ENCODE measurements around the gene IFI27. TPM values are rescaled to one million over a fixed set of nuclear protein-coding genes. Genes with fewer than 3 reads are reported as not detected.

Gene IFI27
- polyA plus RNA-seq, 4 donors: 4.9 to 26.7 (median 8.2) TPM

- no peak for DNase-seq (ENCODE audit: low read depth in 4 of 4, low spot score in 3 of 4)
Observed at GRCh38 chr14:94101748-94102147, 8.8 kb upstream of the IFI27 start.

DNA sequence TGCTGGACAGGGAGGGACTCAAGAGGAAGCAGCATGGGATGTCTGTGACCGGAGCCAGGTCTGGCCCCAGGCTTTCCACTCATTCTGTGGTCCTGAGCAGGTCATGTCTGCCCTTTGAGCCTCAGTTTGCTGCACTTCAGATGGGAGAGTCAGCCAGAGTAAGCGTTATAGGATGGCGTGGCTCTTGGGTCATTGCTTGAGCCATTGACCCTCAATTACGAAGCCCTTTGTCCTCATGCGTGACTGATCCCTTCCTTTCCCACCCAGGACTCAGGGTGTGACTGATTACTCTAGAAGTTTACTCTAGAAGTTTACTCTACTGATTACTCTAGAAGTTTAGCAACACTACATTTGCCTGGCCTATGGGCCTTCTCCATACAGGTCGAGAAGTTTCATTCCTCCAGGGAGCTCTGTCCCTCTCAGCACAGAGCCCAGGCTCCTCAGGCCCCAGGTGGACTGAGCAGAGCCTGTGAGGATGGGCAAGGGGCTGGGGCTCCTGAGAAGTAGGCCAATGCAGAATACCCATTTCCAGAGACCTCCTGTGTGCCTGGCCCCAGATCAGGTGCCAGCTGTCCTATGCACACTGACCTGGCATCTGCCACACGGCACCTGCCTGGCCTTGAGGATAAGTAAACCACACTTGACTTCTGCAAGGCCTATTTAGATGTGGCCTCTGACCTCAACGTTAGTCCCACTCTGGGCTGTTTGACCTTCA, 7.6 kb upstream of the IFI27 start:
- no peak for DNase-seq (ENCODE audit: low read depth in 4 of 4, low spot score in 3 of 4)

GRCh38 chr14:94103554-94104150, 6.9 kb upstream of the IFI27 start:
- no peak for DNase-seq (ENCODE audit: low read depth in 4 of 4, low spot score in 3 of 4)

- DNase-seq (ENCODE audit: low read depth in 4 of 4, low spot score in 3 of 4): no peak
Observed at GRCh38 chr14:94104731-94105130, 5.8 kb upstream of the IFI27 start.

- DNase-seq (ENCODE audit: low read depth in 4 of 4, low spot score in 3 of 4): no peak
Observed at GRCh38 chr14:94109915-94110250, 653 bp upstream of the IFI27 start.

DNA sequence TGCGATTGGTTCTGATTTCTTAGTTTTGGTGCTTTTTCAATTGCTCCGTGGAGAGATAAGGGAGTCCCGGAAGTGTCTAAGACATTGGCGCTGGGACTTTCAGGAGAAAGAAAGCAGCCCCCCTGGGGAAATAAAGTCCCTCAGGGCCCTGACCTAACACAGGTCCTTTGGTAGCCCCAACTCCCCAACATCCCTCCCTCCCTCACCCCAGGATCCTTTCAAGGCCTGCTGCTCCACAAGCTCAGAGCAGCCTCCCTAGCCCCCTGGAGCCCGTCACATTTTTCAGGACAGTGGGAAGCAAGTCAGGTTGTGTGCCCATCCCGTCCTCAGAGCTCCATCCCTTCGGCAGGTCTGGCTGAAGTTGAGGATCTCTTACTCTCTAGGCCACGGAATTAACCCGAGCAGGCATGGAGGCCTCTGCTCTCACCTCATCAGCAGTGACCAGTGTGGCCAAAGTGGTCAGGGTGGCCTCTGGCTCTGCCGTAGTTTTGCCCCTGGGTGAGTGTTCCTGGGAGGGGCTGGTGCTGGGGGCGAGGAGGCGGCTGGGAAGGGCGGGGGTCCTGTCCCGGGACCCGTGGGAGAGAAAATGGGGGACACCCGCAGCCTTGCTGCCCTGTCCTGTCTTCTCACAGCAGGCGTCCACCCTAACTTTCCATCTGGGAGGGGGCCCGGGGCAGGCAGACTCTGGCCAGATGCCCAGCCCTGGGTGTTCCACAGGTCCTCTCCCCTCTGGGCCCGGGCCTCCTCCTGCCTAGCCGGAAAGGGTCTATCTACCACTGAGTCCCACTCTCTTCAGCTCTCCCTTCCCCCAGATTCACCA, 950 bp downstream of the IFI27 start:
- no peak for DNase-seq (ENCODE audit: low read depth in 4 of 4, low spot score in 3 of 4)

DNA sequence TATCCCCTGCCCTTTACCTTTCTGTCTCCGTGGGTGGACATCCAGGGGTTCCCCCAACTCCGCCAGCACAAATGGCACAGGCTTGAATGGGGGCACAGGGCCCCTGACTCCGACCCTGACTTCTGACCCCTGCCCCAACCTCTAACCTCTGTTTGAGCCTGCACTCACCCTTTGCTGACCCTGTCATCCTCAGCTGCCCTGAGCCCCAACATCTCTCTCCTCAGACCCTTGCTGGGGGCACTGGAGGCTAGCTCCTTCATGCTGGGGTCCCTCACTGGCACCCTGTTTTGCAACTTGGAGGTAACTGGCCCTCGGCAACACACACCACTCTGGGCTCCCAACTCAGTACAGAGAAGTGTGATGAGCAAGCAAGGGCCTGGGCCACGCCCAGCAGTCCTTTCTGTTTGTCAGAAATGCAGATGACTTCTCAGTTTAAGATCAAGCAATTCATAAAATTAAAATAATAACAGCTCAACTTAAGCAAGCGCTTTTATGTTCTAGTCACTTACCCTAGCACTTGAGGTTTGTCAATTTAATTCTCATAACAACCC, 2.1 kb downstream of the IFI27 start:
- no peak for DNase-seq (ENCODE audit: low read depth in 4 of 4, low spot score in 3 of 4)

GRCh38 chr14:94113073-94113472, 2.5 kb downstream of the IFI27 start:
- DNase-seq (ENCODE audit: low read depth in 4 of 4, low spot score in 3 of 4): no peak

DNA sequence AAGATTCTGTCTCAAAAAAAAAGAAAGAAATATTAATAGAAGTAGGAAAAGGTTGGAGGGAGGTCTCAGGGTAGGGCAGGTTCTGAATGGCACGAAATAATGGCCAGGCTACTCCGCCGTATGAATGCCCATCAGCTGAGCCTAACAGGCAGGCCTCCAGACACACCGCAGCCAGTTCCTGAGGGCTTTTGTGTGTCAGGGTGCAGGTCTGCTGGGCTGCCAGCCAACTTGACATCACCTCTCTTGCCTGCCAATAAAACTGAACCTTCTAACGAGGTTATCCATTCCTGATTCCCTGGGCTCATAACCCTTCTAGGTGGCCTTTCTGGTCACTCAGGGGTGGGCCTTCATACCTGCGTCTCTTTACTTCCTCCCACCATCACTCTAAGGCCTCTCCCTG, 3.0 kb downstream of the IFI27 start:
- DNase-seq (ENCODE audit: low read depth in 4 of 4, low spot score in 3 of 4): no peak

DNA sequence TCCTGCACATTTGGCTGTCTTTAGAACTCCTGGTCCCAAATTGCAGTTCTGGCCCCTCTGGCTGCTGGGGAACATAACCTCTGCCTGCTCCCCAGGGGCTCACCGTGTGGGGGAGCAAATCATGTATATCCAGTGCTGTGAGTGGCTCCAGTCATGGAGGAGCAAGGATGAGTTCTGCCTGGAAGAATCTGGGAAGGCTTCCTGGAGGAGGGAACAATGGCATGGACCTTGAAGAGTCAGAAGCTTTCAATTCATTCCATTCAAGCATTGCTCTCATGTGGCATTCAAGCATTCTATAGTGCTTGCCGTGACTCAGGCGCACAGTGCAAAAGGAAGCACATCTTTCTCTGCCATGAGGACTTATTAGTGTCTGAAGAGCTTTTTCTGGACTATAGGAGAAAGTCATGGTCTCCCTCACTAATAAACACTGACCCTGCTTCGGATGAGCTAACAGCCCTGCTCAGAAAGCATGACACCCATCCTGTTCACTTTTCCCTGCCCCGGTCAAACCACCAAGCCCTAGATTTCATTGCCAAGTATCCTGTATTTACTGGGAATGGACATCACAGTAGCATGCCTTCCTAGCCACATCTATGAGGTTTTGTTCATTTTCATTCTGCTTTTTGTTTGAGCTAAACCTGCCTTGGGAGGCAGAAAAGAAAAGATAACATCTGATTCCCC, 3.5 kb downstream of the IFI27 start:
- no peak for DNase-seq (ENCODE audit: low read depth in 4 of 4, low spot score in 3 of 4)

- DNase-seq (ENCODE audit: low read depth in 4 of 4, low spot score in 3 of 4): no peak
Observed at GRCh38 chr14:94114589-94115057, 4.1 kb downstream of the IFI27 start.

GRCh38 chr14:94115058-94115591, 4.6 kb downstream of the IFI27 start:
- DNase-seq (ENCODE audit: low read depth in 4 of 4, low spot score in 3 of 4): no peak

- DNase-seq (ENCODE audit: low read depth in 4 of 4, low spot score in 3 of 4): no peak
Observed at GRCh38 chr14:94115631-94116030, 5.1 kb downstream of the IFI27 start.

DNA sequence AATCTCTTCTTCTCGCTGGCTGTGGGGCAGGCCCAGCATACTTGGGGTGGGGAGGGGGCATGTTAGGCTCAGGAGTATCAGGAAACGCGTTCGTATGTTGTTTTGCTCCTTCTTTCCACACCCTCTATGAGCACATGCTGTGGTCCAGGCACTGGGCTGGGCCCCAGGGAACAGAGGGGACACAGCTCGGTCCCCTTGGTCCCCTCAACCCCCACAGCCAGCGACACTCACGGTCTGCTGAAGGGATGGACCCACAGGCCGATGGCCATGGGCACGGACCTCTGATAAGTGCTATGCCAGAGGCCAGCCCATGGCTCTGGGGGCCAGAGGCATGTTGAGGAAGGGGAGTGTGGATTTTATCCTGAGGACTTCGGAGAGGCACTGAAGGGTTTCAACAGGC, 6.2 kb downstream of the IFI27 start:
- DNase-seq (ENCODE audit: low read depth in 4 of 4, low spot score in 3 of 4): no peak

GRCh38 chr14:94117856-94118255, 7.3 kb downstream of the IFI27 start:
- no peak for DNase-seq (ENCODE audit: low read depth in 4 of 4, low spot score in 3 of 4)

GRCh38 chr14:94119071-94119470, 8.5 kb downstream of the IFI27 start:
- no peak for DNase-seq (ENCODE audit: low read depth in 4 of 4, low spot score in 3 of 4)

DNA sequence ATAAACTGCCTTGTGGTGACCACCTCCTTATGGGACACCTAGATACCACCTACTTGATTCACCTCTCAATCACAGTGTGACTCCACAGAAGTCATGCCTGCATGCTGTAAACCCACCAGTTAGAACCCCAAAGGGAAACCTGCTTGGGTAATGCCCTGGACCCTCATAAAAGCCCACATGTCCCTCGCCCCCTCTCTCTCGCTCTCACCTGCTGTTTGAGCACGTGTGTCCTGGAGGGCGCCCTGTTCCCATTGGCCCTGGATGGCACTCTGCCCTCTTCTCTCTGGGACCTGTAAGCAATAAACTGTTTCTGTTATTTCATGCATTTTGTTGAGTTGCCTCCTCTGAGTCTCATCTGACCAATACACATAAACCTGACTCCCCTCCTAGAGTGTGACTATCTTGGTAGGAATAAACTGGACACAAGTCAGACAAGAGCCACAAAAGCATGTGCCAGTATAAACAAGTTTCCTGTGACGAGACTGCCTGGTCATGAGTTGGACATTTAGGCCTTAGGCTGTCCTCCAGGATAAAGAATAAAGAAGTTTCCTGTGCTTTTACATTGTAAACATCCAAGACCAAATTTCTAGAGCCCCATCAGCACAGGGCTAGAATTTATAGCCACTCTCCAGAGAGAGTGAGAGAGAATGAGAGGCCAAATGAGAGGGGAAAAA, 10.3 kb downstream of the IFI27 start:
- no peak for DNase-seq (ENCODE audit: low read depth in 4 of 4, low spot score in 3 of 4)

DNA sequence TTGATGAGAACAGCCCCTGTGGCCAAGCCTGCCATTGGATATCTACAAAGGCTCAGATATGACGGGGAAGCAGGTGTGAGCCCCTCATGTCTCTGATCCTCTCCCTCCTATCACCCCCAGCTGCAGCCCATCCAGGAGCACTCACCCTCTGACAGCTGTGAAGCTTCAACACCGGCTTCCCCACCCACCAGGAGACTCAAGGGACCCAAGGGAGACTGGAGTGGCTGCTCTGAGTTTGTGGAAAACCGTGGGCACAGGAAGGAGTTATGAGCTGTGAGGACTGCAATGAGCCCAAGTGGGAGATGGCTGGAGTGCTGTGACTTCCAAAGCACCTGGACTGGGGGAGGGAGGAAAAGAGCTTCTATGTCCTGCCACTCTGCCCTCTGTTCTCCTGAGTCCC, 10.9 kb downstream of the IFI27 start:
- no peak for DNase-seq (ENCODE audit: low read depth in 4 of 4, low spot score in 3 of 4)

GRCh38 chr14:94122438-94122837, 11.9 kb downstream of the IFI27 start:
- DNase-seq (ENCODE audit: low read depth in 4 of 4, low spot score in 3 of 4): no peak

DNA sequence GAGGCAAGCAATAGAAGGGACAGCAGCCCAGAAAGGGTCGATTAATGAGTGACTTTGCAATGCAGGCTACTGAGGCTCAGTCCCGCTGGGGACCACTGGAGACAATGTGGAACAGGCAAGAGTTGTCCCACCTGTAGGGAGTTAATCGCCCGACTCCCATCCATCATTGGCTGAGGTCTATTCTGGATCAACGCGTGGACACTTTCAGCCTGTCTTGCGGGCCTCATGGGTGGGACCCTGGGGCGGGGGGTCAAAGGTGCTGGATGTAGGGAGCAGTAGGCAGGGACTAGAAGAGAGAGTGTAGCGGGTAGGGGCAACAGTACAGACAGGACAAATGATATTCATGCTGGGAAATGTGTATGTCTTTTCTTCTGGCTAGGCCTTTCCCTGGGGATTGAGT, 12.8 kb downstream of the IFI27 start:
- no peak for DNase-seq (ENCODE audit: low read depth in 4 of 4, low spot score in 3 of 4)

Data from left renal pelvis (tissue), 4 donors.